Keratinocyte (primary cell): ENCODE results near the gene ZNF850. TPM values are rescaled to one million over a fixed set of nuclear protein-coding genes. Genes with fewer than 3 reads are reported as not detected.
"Not testable (repeated sequence)": the region's sequence is repeated elsewhere in the genome, so short reads cannot be mapped to it uniquely, and the experiment has no call there.

Experiments
- DNase-seq: peaks from one replicate; pipeline ENCODE4 v3.0.0-alpha.2; 2011; ENCODE audit warnings: low read depth, missing footprints, low spot score
- FAIRE-seq: peaks from 2 replicates; lab custom pipeline; 2011; peaks lifted over from hg19 to GRCh38; lab: Jason Lieb, UNC
- H2AFZ ChIP-seq: 2 replicates; pipeline ENCODE4 v1.6.0; 2012; ENCODE audit warnings: low read length, control low read depth, inconsistent platforms; ENCODE audit not compliant: control insufficient read depth
- H3K27ac ChIP-seq: 2 replicates; pipeline ENCODE4 v1.5.1; 2011; ENCODE audit warnings: low read length; ENCODE audit not compliant: control insufficient read depth, insufficient read depth
- H3K27me3 ChIP-seq: 3 replicates; pipeline ENCODE4 v1.6.0; 2011; ENCODE audit warnings: low read length; ENCODE audit not compliant: control insufficient read depth, insufficient read depth; ENCODE audit errors: extremely low read depth
- H3K36me3 ChIP-seq, 2 experiments: 2 replicates in 1 of 2; 3 replicates in 1 of 2; pipeline ENCODE4 v1.5.1; 2011; ENCODE audit warnings: low read length in 2 of 2, mild to moderate bottlenecking in 1 of 2; ENCODE audit not compliant: control insufficient read depth in 2 of 2, insufficient read depth in 2 of 2; ENCODE audit errors: extremely low read depth in 1 of 2
- H3K4me1 ChIP-seq: 3 replicates; pipeline ENCODE4 v1.5.1; 2011; ENCODE audit warnings: low read length; ENCODE audit not compliant: control insufficient read depth, insufficient read depth; ENCODE audit errors: extremely low read depth
- H3K4me2 ChIP-seq: 3 replicates; pipeline ENCODE4 v1.6.0; 2011; ENCODE audit warnings: low read depth, low read length; ENCODE audit not compliant: control insufficient read depth, insufficient read depth; ENCODE audit errors: extremely low read depth
- H3K4me3 ChIP-seq, 3 experiments: fragments of 200-600 bp in 1 of 3; sonication (generic) in 1 of 3; 2 replicates in 2 of 3; 3 replicates in 1 of 3; pipeline ENCODE4 v1.5.1; 2011 to 2016; ENCODE audit warnings: low read length in 3 of 3, mild to moderate bottlenecking in 3 of 3, control low read depth in 2 of 3, inconsistent platforms in 1 of 3, low read depth in 1 of 3, mixed read lengths in 1 of 3, mixed run types in 1 of 3, moderate library complexity in 1 of 3; ENCODE audit not compliant: control insufficient read depth in 2 of 3, insufficient read depth in 2 of 3; ENCODE audit errors: extremely low read depth in 1 of 3
- H3K79me2 ChIP-seq: 2 replicates; pipeline ENCODE4 v1.6.0; 2012; ENCODE audit warnings: low read length; ENCODE audit not compliant: control insufficient read depth, insufficient read depth
- H3K9ac ChIP-seq: 3 replicates; pipeline ENCODE4 v1.6.0; 2011; ENCODE audit warnings: low read length; ENCODE audit not compliant: control insufficient read depth, insufficient read depth; ENCODE audit errors: extremely low read depth
- H3K9me1 ChIP-seq: 3 replicates; pipeline ENCODE4 v1.6.0; 2011; ENCODE audit warnings: low read length; ENCODE audit not compliant: control insufficient read depth, insufficient read depth; ENCODE audit errors: extremely low read depth
- H3K9me3 ChIP-seq: 2 replicates; pipeline ENCODE4 v1.5.1; 2012; ENCODE audit warnings: low read depth, low read length; ENCODE audit not compliant: control insufficient read depth
- H4K20me1 ChIP-seq: 3 replicates; pipeline ENCODE4 v1.6.0; 2011; ENCODE audit warnings: low read length; ENCODE audit not compliant: control insufficient read depth, insufficient read depth; ENCODE audit errors: extremely low read depth
- CTCF ChIP-seq, 3 experiments: IDR thresholded peaks in 1 of 3; conservative IDR thresholded peaks in 1 of 3; optimal IDR thresholded peaks in 1 of 3; 2 replicates in 2 of 3; 3 replicates in 1 of 3; pipeline versions ENCODE3 to v1.5.1; 2011; ENCODE audit warnings: low read length in 3 of 3, mild to moderate bottlenecking in 3 of 3, moderate library complexity in 2 of 3, control low read depth in 1 of 3, inconsistent platforms in 1 of 3; ENCODE audit not compliant: insufficient read depth in 2 of 3; ENCODE audit errors: extremely low read depth in 1 of 3
- EZH2 ChIP-seq: IDR thresholded peaks from one replicate; pipeline ENCODE4 v1.6.1; 2012; ENCODE audit warnings: inconsistent platforms, mild to moderate bottlenecking, low read length, moderate library complexity
- dilution Hi-C: fragments of 300-500 bp; cut with MboI; formaldehyde crosslinking; loops from one replicate; pipeline ENCODE4 v1.7.0; 2020; ENCODE audit warnings: low sequenced_read_pairs; ENCODE audit not compliant: extremely low pct_ligation_motif_present
- polyA plus RNA-seq, 5 experiments: library from polyadenylated mRNA; depleted of rRNA in 3 of 5; stranded (reverse) in 3 of 5; stranded (forward) in 1 of 5; unstranded in 1 of 5; fragments of >200 nt; gene quantifications; 1 replicate in 1 of 5; 2 replicates in 3 of 5; 3 replicates in 1 of 5; pipeline versions ENCODE4 v1.2.1 to v1.2.3, GENCODE V29; 2011 to 2012; ENCODE audit warnings: missing spikeins in 2 of 5, low read depth in 1 of 5, low replicate concordance in 1 of 5

Gene ZNF850
- polyA plus RNA-seq, 1 donor (not counting 4 experiments of a cell fraction or from before 2014, with no cell fraction given) = 1.4 TPM

GRCh38 chr19:36745870-36746269 is 26.7 kb downstream of the ZNF850 start:
- Histone ChIP-seq H3K9ac (no peak overlapping the region), H3K36me3 (peaks cover 2 to 15% of the 10 kb centered on the region in 2 experiments), H3K9me3 (peaks cover 36% of the 10 kb centered on the region), H3K79me2 (no peaks in the 10 kb centered on the region), H2AFZ (no peak overlapping the region), H3K27ac (no peak overlapping the region), H3K4me3 (no peak overlapping the region), H3K4me1 (no peaks in the 10 kb centered on the region), H3K4me2 (no peak overlapping the region), H3K27me3 (no peaks in the 10 kb centered on the region), H3K9me1 (no peaks in the 10 kb centered on the region), H4K20me1 (no peaks in the 10 kb centered on the region)
- TF ChIP-seq CTCF (optimal IDR thresholded peaks at IDR 0.05 in 1 of 3, IDR thresholded peaks at IDR 0.05 in 1 of 3, conservative IDR thresholded peaks at IDR 0.05 in 1 of 3; ENCODE audit: extremely low read depth in 1 of 3, insufficient read depth in 2 of 3, low read length in 3 of 3) = no peak
- no peak for TF ChIP-seq EZH2
- no peak for FAIRE-seq
- no peak for DNase-seq
- dilution Hi-C loops = no loop called here

GRCh38 chr19:36736166-36736565 is 36.4 kb downstream of the ZNF850 start:
- H2AFZ ChIP-seq, H3K9ac ChIP-seq, H3K79me2 ChIP-seq, FAIRE-seq, H3K27ac ChIP-seq, H4K20me1 ChIP-seq, H3K4me2 ChIP-seq, H3K36me3 ChIP-seq, H3K9me1 ChIP-seq, dilution Hi-C loops, H3K27me3 ChIP-seq, H3K4me3 ChIP-seq, H3K4me1 ChIP-seq, DNase-seq: not testable (repeated sequence)
- peaks cover 10% of the 10 kb centered on the region for H3K9me3 ChIP-seq
